ENCODE results near the gene RNLS.

RNLS gene

DNA sequence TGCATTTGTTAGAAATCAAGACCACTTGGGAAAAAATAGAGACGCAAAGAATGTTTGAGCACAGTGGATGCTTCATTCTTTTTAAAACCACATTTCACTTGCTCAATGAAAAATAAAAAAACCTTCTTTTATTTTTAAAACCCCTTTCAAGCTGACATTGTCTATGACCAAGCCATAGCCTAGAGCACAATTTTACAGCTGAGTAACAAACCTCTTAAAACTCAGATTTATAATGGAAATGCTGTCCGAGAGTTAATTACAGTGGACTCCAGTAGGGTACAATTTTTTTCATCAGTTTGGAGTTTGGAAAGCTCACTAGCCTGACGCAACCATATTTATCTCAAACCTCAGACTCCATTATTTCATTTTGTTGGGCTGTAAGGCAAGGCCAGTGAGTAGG lies 116.3 kb downstream of the RNLS start:
- no peaks in the 10 kb centered on the region for H3K27me3 ChIP-seq (ENCODE audit: control insufficient read depth, insufficient read depth, low read length)
- TF ChIP-seq, protein P1, sequence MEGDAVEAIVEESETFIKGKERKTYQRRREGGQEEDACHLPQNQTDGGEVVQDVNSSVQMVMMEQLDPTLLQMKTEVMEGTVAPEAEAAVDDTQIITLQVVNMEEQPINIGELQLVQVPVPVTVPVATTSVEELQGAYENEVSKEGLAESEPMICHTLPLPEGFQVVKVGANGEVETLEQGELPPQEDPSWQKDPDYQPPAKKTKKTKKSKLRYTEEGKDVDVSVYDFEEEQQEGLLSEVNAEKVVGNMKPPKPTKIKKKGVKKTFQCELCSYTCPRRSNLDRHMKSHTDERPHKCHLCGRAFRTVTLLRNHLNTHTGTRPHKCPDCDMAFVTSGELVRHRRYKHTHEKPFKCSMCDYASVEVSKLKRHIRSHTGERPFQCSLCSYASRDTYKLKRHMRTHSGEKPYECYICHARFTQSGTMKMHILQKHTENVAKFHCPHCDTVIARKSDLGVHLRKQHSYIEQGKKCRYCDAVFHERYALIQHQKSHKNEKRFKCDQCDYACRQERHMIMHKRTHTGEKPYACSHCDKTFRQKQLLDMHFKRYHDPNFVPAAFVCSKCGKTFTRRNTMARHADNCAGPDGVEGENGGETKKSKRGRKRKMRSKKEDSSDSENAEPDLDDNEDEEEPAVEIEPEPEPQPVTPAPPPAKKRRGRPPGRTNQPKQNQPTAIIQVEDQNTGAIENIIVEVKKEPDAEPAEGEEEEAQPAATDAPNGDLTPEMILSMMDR (IDR thresholded peaks at IDR 0.05) = no peak
- H3K4me2 ChIP-seq (ENCODE audit: low read length) = no peak overlapping the region
- H3K79me2 ChIP-seq = no peaks in the 10 kb centered on the region
- no peaks in the 10 kb centered on the region for H3K4me1 ChIP-seq
- no peak overlapping the region for H3K9ac ChIP-seq
- no peak overlapping the region for H3K27ac ChIP-seq
- H3K9me3 ChIP-seq (ENCODE audit: control insufficient read depth, low read length) = no peaks in the 10 kb centered on the region
- H2AFZ ChIP-seq = no peak overlapping the region
- no peaks in the 10 kb centered on the region for H3K36me3 ChIP-seq (ENCODE audit: control insufficient read depth, insufficient read depth, low read length)
- no peak overlapping the region for H3K4me3 ChIP-seq (ENCODE audit: low read depth, low read length)

GRCh38 chr10:88465765-88466164 lies 117.4 kb downstream of the RNLS start:
- Histone ChIP-seq H2AFZ (no peak overlapping the region), H3K4me1 (peaks cover 4% of the 10 kb centered on the region), H3K4me2 (ENCODE audit: low read length) (no peak overlapping the region), H3K27me3 (ENCODE audit: control insufficient read depth, insufficient read depth, low read length) (no peaks in the 10 kb centered on the region), H3K79me2 (no peaks in the 10 kb centered on the region), H3K9ac (no peak overlapping the region), H3K27ac (no peak overlapping the region), H3K4me3 (ENCODE audit: low read depth, low read length) (no peak overlapping the region), H3K9me3 (ENCODE audit: control insufficient read depth, low read length) (no peaks in the 10 kb centered on the region), H3K36me3 (ENCODE audit: control insufficient read depth, insufficient read depth, low read length) (no peaks in the 10 kb centered on the region)
- TF ChIP-seq, protein P1 (IDR thresholded peaks at IDR 0.05) = no peak

- Histone ChIP-seq H3K4me2 (ENCODE audit: low read length) (no peak overlapping the region), H3K9me3 (ENCODE audit: control insufficient read depth, low read length) (no peaks in the 10 kb centered on the region), H3K27me3 (ENCODE audit: control insufficient read depth, insufficient read depth, low read length) (no peaks in the 10 kb centered on the region), H2AFZ (no peak overlapping the region), H3K4me1 (peaks cover 12% of the 10 kb centered on the region), H3K79me2 (no peaks in the 10 kb centered on the region), H3K9ac (no peak overlapping the region), H3K4me3 (ENCODE audit: low read depth, low read length) (no peak overlapping the region), H3K27ac (no peak overlapping the region), H3K36me3 (ENCODE audit: control insufficient read depth, insufficient read depth, low read length) (no peaks in the 10 kb centered on the region)
- TF ChIP-seq, protein P1 (IDR thresholded peaks at IDR 0.05) = no peak
These were observed 119.3 kb downstream of the RNLS start for GRCh38 chr10:88463811-88464210.

GRCh38 chr10:88461426-88461825 lies 121.7 kb downstream of the RNLS start:
- H3K9me3 ChIP-seq (ENCODE audit: control insufficient read depth, low read length) = no peaks in the 10 kb centered on the region
- no peaks in the 10 kb centered on the region for H3K79me2 ChIP-seq
- no peaks in the 10 kb centered on the region for H3K27me3 ChIP-seq (ENCODE audit: control insufficient read depth, insufficient read depth, low read length)
- no peak overlapping the region for H3K4me3 ChIP-seq (ENCODE audit: low read depth, low read length)
- no peaks in the 10 kb centered on the region for H3K36me3 ChIP-seq (ENCODE audit: control insufficient read depth, insufficient read depth, low read length)
- H3K4me2 ChIP-seq (ENCODE audit: low read length) = no peak overlapping the region
- H3K27ac ChIP-seq = no peak overlapping the region
- no peak overlapping the region for H2AFZ ChIP-seq
- no peak overlapping the region for H3K9ac ChIP-seq
- TF ChIP-seq, protein P1 (IDR thresholded peaks at IDR 0.05) = no peak
- H3K4me1 ChIP-seq = peaks cover 12% of the 10 kb centered on the region

DNA sequence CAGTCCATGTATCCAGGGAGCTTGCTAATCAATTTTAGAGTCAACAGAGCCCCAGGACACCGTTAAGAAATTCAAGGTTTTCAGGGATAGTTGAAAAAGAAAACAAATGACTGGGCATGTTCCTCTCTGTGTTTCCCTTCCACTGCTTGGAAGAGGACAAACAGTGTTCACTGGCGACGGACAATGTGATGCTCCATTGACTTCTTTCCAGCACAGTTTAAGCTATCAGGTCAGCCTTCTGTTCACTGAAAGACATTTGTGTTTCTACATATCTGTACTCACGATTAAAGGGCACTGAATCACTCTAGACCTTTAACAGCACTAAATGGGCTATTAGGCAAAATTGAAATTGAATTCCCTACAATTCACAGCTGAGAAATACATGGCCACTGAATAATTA lies 123.6 kb downstream of the RNLS start:
- no peak overlapping the region for H3K9ac ChIP-seq
- peaks cover 12% of the 10 kb centered on the region for H3K4me1 ChIP-seq
- H3K27ac ChIP-seq = no peak overlapping the region
- no peak overlapping the region for H2AFZ ChIP-seq
- H3K4me3 ChIP-seq (ENCODE audit: low read depth, low read length) = no peak overlapping the region
- no peaks in the 10 kb centered on the region for H3K79me2 ChIP-seq
- H3K36me3 ChIP-seq (ENCODE audit: control insufficient read depth, insufficient read depth, low read length) = no peaks in the 10 kb centered on the region
- no peaks in the 10 kb centered on the region for H3K27me3 ChIP-seq (ENCODE audit: control insufficient read depth, insufficient read depth, low read length)
- TF ChIP-seq, protein P1 (IDR thresholded peaks at IDR 0.05) = no peak
- H3K9me3 ChIP-seq (ENCODE audit: control insufficient read depth, low read length) = no peaks in the 10 kb centered on the region
- H3K4me2 ChIP-seq (ENCODE audit: low read length) = no peak overlapping the region
